HepG2 (cell line): ENCODE measurements around the gene CDA. TPM values are rescaled to one million over a fixed set of nuclear protein-coding genes. Genes with fewer than 3 reads are reported as not detected.

Experiments used
- ATAD3A ChIP-seq: sonication (generic); formaldehyde crosslinking; IDR thresholded peaks from 2 replicates; pipeline ENCODE4 v1.4.0; 2020; ENCODE audit warnings: missing genetic modification reagents
- ETV5 ChIP-seq: IDR thresholded peaks from 2 replicates; pipeline ENCODE4 v1.6.1; 2018; ENCODE audit warnings: missing biosample characterization, missing genetic modification reagents, inconsistent platforms, borderline replicate concordance
- FOXJ3 ChIP-seq: sonication (generic); formaldehyde crosslinking; IDR thresholded peaks from 2 replicates; pipeline ENCODE4 v1.4.0; 2020; ENCODE audit warnings: missing genetic modification reagents, mild to moderate bottlenecking, borderline replicate concordance
- KDM5B ChIP-seq: sonication (generic); formaldehyde crosslinking; IDR thresholded peaks from 2 replicates; pipeline ENCODE4 v1.4.0; 2020; ENCODE audit warnings: missing genetic modification reagents, mild to moderate bottlenecking, borderline replicate concordance
- MIER3 ChIP-seq: IDR thresholded peaks from 2 replicates; pipeline ENCODE4 v1.6.1; 2016; ENCODE audit warnings: missing compliant biosample characterization, borderline replicate concordance
- TBX2 ChIP-seq: sonication (generic); formaldehyde crosslinking; IDR thresholded peaks from 2 replicates; pipeline ENCODE4 v1.5.0; 2020; ENCODE audit warnings: missing genetic modification reagents, mild to moderate bottlenecking, borderline replicate concordance
- THYN1 ChIP-seq: sonication (generic); formaldehyde crosslinking; IDR thresholded peaks from 2 replicates; pipeline ENCODE4 v1.8.1; 2023; ENCODE audit warnings: low read depth, mild to moderate bottlenecking, moderate library complexity, missing genetic modification reagents, borderline replicate concordance
- ZNF101 ChIP-seq: sonication (generic); formaldehyde crosslinking; IDR thresholded peaks from 2 replicates; pipeline ENCODE4 v1.4.0; 2020; ENCODE audit warnings: mild to moderate bottlenecking, low read depth, missing genetic modification reagents, borderline replicate concordance
- ZNF225 ChIP-seq: sonication (generic); formaldehyde crosslinking; IDR thresholded peaks from 2 replicates; pipeline ENCODE4 v1.4.0; 2020; ENCODE audit warnings: mild to moderate bottlenecking, missing genetic modification reagents
- ZNF350 ChIP-seq: sonication (generic); formaldehyde crosslinking; IDR thresholded peaks from 2 replicates; pipeline ENCODE4 v1.4.0; 2020; ENCODE audit warnings: mild to moderate bottlenecking, low read depth, missing genetic modification reagents, borderline replicate concordance
- ZNF432 ChIP-seq: sonication (generic); formaldehyde crosslinking; IDR thresholded peaks from 2 replicates; pipeline ENCODE4 v1.5.0; 2020; ENCODE audit warnings: missing genetic modification reagents, mild to moderate bottlenecking, borderline replicate concordance
- ZNF614 ChIP-seq: IDR thresholded peaks from 2 replicates; pipeline ENCODE4 v1.6.1; 2018; ENCODE audit warnings: missing biosample characterization, missing genetic modification reagents, inconsistent platforms, borderline replicate concordance
- ZSCAN22 ChIP-seq: sonication (generic); formaldehyde crosslinking; IDR thresholded peaks from 2 replicates; pipeline ENCODE4 v1.4.0; 2020; ENCODE audit warnings: mild to moderate bottlenecking, missing genetic modification reagents
- polyA plus RNA-seq, 8 experiments: library from polyadenylated mRNA; depleted of rRNA in 3 of 8; stranded (reverse) in 7 of 8; unstranded in 1 of 8; fragments of >200 nt; fragmentation: Illumina TruSeq in 4 of 8; extraction: Trizol in 4 of 8; gene quantifications; 2 replicates each; pipeline versions ENCODE4 v1.2.1 to v1.2.3, GENCODE V29; 2011 to 2016; ENCODE audit warnings: low read depth in 4 of 8, missing spikeins in 1 of 8, mixed read lengths in 1 of 8; ENCODE audit not compliant: insufficient read depth in 1 of 8
- total RNA-seq, 5 experiments: library from RNA; depleted of rRNA; stranded (reverse); fragments of >200 nt; fragmentation: Illumina TruSeq; extraction: Trizol; gene quantifications; 2 replicates each; pipeline ENCODE4 v1.2.3, GENCODE V29; 2016; ENCODE audit warnings: low read depth in 1 of 5
- TF ChIP-seq, protein P1 (sequence below): sonication (generic); formaldehyde crosslinking; conservative IDR thresholded peaks from 2 replicates; pipeline ENCODE4 v1.8.0; 2022; ENCODE audit warnings: mild to moderate bottlenecking, moderate library complexity, missing genetic modification reagents
- TF ChIP-seq, protein P2 (sequence below): sonication (generic); formaldehyde crosslinking; IDR thresholded peaks from 2 replicates; pipeline ENCODE4 v1.4.0; 2020; ENCODE audit warnings: mild to moderate bottlenecking, missing genetic modification reagents, borderline replicate concordance
- TF ChIP-seq, protein P3 (sequence below): sonication (generic); formaldehyde crosslinking; IDR thresholded peaks from 2 replicates; pipeline ENCODE4 v1.8.1; 2022; ENCODE audit warnings: low read depth, mild to moderate bottlenecking, missing genetic modification reagents
- TF ChIP-seq, protein P4 (sequence below): fragments of 450-650 bp; IDR thresholded peaks from 2 replicates; pipeline ENCODE4 v1.6.1; 2016

CDA gene
- total and polyA plus RNA-seq, 2 of the 13 experiments (the other 11 are each of a cell fraction or from before 2014, with no cell fraction given) = 0.66 to 2.1 TPM

DNA sequence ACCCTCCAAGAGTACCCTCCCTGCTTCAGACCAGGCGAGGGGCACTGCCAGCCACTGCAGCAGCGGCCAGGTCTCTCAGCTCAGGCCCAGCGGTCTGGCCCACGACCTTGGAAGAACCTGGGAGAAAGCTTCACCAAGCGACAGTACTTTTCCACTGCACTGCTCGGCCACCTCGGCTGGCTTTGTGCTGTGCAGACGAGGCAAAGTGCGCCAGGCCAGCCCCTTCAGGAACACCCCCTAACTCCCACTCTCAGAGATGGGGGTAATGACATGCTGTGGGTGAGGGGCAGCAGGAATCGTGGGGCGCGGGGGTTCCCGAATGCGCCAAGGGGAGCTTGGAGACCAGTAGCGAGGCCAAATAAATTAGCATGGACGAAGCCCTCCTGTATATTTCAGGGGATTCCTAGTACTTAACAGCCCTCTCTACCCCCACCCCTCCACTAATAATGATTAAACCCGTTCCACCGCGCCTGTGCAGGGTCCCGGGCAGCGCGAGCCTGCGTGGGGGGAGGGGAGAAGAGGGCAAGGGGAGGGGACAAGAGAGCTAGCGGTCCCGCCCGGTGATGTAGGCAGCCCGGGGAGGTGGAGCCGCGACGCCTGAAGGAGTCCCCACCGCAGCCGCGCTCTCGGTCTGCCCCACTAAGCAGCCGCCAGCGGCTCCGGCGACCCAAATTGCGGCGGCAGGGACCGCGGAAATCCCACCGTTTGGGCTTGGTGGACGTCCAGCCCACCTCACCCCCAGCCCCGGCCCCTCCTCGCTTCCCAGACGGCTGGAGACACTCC lies 36.8 kb upstream of the CDA start, which contains the start of gene FAM43B (continued):
- TF ChIP-seq, protein P1, sequence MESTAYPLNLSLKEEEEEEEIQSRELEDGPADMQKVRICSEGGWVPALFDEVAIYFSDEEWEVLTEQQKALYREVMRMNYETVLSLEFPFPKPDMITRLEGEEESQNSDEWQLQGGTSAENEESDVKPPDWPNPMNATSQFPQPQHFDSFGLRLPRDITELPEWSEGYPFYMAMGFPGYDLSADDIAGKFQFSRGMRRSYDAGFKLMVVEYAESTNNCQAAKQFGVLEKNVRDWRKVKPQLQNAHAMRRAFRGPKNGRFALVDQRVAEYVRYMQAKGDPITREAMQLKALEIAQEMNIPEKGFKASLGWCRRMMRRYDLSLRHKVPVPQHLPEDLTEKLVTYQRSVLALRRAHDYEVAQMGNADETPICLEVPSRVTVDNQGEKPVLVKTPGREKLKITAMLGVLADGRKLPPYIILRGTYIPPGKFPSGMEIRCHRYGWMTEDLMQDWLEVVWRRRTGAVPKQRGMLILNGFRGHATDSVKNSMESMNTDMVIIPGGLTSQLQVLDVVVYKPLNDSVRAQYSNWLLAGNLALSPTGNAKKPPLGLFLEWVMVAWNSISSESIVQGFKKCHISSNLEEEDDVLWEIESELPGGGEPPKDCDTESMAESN (CRISPR knock-in tag) = peak; percentile 64
- TF ChIP-seq, protein P2, sequence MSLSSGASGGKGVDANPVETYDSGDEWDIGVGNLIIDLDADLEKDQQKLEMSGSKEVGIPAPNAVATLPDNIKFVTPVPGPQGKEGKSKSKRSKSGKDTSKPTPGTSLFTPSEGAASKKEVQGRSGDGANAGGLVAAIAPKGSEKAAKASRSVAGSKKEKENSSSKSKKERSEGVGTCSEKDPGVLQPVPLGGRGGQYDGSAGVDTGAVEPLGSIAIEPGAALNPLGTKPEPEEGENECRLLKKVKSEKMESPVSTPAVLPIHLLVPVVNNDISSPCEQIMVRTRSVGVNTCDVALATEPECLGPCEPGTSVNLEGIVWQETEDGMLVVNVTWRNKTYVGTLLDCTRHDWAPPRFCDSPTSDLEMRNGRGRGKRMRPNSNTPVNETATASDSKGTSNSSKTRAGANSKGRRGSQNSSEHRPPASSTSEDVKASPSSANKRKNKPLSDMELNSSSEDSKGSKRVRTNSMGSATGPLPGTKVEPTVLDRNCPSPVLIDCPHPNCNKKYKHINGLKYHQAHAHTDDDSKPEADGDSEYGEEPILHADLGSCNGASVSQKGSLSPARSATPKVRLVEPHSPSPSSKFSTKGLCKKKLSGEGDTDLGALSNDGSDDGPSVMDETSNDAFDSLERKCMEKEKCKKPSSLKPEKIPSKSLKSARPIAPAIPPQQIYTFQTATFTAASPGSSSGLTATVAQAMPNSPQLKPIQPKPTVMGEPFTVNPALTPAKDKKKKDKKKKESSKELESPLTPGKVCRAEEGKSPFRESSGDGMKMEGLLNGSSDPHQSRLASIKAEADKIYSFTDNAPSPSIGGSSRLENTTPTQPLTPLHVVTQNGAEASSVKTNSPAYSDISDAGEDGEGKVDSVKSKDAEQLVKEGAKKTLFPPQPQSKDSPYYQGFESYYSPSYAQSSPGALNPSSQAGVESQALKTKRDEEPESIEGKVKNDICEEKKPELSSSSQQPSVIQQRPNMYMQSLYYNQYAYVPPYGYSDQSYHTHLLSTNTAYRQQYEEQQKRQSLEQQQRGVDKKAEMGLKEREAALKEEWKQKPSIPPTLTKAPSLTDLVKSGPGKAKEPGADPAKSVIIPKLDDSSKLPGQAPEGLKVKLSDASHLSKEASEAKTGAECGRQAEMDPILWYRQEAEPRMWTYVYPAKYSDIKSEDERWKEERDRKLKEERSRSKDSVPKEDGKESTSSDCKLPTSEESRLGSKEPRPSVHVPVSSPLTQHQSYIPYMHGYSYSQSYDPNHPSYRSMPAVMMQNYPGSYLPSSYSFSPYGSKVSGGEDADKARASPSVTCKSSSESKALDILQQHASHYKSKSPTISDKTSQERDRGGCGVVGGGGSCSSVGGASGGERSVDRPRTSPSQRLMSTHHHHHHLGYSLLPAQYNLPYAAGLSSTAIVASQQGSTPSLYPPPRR (CRISPR knock-in tag) = 0 out of 2 replicates have a peak, but pooled peaks have one; percentile 27
- TF ChIP-seq, protein P3, sequence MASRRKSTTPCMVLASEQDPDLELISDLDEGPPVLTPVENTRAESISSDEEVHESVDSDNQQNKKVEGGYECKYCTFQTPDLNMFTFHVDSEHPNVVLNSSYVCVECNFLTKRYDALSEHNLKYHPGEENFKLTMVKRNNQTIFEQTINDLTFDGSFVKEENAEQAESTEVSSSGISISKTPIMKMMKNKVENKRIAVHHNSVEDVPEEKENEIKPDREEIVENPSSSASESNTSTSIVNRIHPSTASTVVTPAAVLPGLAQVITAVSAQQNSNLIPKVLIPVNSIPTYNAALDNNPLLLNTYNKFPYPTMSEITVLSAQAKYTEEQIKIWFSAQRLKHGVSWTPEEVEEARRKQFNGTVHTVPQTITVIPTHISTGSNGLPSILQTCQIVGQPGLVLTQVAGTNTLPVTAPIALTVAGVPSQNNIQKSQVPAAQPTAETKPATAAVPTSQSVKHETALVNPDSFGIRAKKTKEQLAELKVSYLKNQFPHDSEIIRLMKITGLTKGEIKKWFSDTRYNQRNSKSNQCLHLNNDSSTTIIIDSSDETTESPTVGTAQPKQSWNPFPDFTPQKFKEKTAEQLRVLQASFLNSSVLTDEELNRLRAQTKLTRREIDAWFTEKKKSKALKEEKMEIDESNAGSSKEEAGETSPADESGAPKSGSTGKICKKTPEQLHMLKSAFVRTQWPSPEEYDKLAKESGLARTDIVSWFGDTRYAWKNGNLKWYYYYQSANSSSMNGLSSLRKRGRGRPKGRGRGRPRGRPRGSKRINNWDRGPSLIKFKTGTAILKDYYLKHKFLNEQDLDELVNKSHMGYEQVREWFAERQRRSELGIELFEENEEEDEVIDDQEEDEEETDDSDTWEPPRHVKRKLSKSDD (CRISPR knock-in tag) = peak; percentile 40; the same call in 1 of the 2 replicates
- no peak for TF ChIP-seq ZNF225 (CRISPR knock-in tag)
- TF ChIP-seq ZNF350 = peak; percentile 70
- no peak for TF ChIP-seq ZNF614
- no peak for TF ChIP-seq ZNF101 (CRISPR knock-in tag)
- TF ChIP-seq FOXJ3 = no peak; the same call in 1 of the 2 replicates
- peak; percentile 54; the same call in 1 of the 2 replicates for TF ChIP-seq KDM5B (CRISPR knock-in tag)
- no peak for TF ChIP-seq ZSCAN22 (CRISPR knock-in tag)
- TF ChIP-seq, protein P4, sequence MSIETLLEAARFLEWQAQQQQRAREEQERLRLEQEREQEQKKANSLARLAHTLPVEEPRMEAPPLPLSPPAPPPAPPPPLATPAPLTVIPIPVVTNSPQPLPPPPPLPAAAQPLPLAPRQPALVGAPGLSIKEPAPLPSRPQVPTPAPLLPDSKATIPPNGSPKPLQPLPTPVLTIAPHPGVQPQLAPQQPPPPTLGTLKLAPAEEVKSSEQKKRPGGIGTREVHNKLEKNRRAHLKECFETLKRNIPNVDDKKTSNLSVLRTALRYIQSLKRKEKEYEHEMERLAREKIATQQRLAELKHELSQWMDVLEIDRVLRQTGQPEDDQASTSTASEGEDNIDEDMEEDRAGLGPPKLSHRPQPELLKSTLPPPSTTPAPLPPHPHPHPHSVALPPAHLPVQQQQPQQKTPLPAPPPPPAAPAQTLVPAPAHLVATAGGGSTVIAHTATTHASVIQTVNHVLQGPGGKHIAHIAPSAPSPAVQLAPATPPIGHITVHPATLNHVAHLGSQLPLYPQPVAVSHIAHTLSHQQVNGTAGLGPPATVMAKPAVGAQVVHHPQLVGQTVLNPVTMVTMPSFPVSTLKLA = no peak
- no peak; the same call in 1 of the 2 replicates for TF ChIP-seq TBX2 (CRISPR knock-in tag)
- no peak for TF ChIP-seq ETV5 (CRISPR knock-in tag)
- no peak for TF ChIP-seq ZNF432
- no peak for TF ChIP-seq THYN1 (CRISPR knock-in tag)
- no peak; the same call in 1 of the 2 replicates for TF ChIP-seq MIER3
- TF ChIP-seq ATAD3A (CRISPR knock-in tag) = no peak
